Fibroblast of the aortic adventitia (primary cell): ENCODE data around the gene CKB. TPM values are rescaled to one million over a fixed set of nuclear protein-coding genes. Genes with fewer than 3 reads are reported as not detected.

Source experiments
- DNase-seq: peaks from one replicate; pipeline ENCODE4 v3.0.0-alpha.2; 2010; ENCODE audit warnings: low read depth
- H3K4me3 ChIP-seq: 2 replicates; pipeline ENCODE4 v1.5.1; 2011; ENCODE audit warnings: low read depth, mild to moderate bottlenecking, control low read depth, low read length, moderate library complexity
- CTCF ChIP-seq: IDR thresholded peaks from 2 replicates; pipeline ENCODE4 v1.5.1; 2011; ENCODE audit warnings: mild to moderate bottlenecking, low read length, control low read depth, inconsistent platforms; ENCODE audit not compliant: insufficient read depth
- total RNA-seq: library from RNA; depleted of rRNA; stranded (reverse); fragments of >200 nt; gene quantifications from 2 replicates; pipeline ENCODE4 v1.2.3, GENCODE V29; 2012; ENCODE audit warnings: low replicate concordance

CKB gene
- total RNA-seq, 1 donor = 17.6 TPM

- peak overlapping the region; percentile 63 for H3K4me3 ChIP-seq
- TF ChIP-seq CTCF = no peak
- DNase-seq = peak; percentile 45
Measured at GRCh38 chr14:103562179-103562428, 39.5 kb upstream of the CKB start.

GRCh38 chr14:103561381-103562178 is 39.0 kb upstream of the CKB start:
- H3K4me3 ChIP-seq = peak overlapping the region; percentile 63

GRCh38 chr14:103560691-103561090 is 38.1 kb upstream of the CKB start:
- peak overlapping the region; percentile 63 for H3K4me3 ChIP-seq
- TF ChIP-seq CTCF = no peak

More at GRCh38 chr14:103561381-103562178, 39.0 kb upstream of the CKB start:
- peak; percentile 56 for DNase-seq
- no peak for TF ChIP-seq CTCF

DNA sequence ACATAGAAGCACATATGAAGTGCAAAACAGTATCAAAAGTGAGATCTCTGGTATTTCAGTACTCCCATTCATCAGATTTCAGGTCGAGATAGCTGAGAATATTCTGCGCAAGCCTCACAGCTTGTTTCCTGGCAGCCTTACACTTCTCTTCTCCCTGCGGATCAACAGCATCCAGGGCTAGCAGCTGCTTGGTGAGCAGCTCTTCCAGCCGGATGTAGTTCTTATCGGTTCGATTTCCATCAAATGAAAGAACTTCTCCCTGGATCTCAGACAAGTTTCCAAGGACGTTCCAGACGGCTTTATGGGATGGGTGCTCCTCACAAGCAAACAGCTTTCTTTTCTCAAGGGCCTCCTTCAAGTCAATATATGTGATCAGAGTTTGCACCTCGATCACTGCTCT is 37.1 kb upstream of the CKB start:
- no peak overlapping the region for H3K4me3 ChIP-seq
- TF ChIP-seq CTCF = no peak
- DNase-seq = no peak

More at GRCh38 chr14:103560691-103561090, 38.1 kb upstream of the CKB start:
- DNase-seq = no peak

- no peak for TF ChIP-seq CTCF
- peak; percentile 66 for DNase-seq
- no peak overlapping the region for H3K4me3 ChIP-seq
Measured at GRCh38 chr14:103558071-103558882, 35.6 kb upstream of the CKB start.

DNA sequence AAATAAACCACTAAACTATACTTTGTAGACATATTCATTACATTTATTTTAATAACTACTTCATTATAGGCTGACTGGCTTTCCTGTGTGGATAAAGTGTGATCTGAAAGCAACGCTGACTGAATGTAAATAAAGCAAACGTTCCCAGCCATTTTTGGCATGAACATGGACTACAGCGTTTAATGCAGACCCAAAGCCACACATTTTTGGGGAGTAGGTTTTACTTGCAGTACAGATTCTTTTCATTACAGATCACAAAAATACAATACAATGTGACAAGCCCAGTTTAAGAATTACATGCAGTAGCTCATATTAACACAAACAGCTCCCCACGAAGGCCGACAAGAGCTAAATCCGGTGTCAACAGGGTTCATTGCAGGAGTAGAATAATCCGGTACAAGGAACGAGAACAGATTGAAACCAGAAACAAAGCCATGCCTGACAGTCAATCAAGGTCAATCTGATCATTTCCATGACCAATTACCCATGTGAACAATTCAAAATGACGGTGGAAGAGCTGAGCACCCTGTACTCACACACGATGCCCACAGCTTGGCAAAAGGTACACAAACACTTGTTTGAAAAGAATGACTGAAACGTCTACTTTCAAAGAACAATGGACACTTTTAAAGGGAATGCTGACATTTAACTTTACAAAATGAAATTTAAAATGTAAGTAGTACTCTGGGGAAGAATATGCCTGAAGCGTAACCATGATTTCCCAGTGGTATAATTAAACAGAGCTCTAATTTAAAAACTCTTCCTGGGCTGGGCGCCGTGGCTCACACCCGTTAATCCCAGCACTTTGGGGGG is 34.5 kb upstream of the CKB start:
- TF ChIP-seq CTCF = no peak
- no peak for DNase-seq
- no peak overlapping the region for H3K4me3 ChIP-seq
